HPDE6-E6E7 (cell line): ENCODE data around the gene TMED10.
A peak's percentile ranks its signal among the peaks of the same experiment; 100 is the strongest.

Experiments used
- DNase-seq: peaks from one replicate; pipeline ENCODE4 v3.0.0; 2011; ENCODE audit warnings: missing footprints; ENCODE audit errors: extremely low spot score

TMED10 gene

DNA sequence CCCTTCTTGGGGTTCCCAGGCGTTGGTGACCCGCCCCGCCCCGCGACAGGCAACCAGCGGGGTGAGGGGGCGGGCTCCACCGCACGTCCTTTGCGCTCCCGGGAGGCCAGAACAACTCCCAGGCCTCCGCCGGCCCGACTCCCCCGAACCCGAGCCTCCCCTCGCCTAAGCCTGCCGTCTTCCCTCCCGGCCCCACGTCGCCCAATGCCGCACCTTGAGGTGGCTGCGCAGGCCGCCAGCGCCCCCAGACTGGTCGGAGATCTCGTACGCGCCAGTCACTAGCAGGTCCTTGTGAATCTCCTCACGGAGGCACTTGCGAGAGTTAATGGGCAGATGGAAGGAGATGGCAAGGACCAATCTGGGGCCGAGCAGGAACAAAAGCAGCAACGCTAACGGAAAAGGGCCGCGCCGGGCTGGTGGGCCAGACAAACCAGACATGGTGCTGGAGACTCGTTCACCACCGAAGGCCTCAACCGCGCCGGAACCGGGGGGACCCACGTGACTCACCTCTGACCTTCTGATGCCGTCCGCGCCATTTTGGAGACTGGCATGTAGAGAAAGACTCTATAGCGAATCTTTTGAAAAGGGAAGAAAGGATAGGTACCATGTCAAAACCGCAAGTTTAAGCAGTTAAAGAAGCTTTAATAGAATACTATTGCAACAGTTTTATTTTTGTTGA, at the start of gene TMED10:
Gene TMED10, minus strand, starts transcription at position 471 of the 679 bp plus-strand sequence. Its CDS starts 33 bp downstream, at position 438.
- DNase-seq: peak; percentile 64

GRCh38 chr14:75224561-75224960, 48.1 kb upstream of the TMED10 start:
- no peak for DNase-seq

GRCh38 chr14:75223664-75224154, 47.3 kb upstream of the TMED10 start:
- no peak for DNase-seq

DNA sequence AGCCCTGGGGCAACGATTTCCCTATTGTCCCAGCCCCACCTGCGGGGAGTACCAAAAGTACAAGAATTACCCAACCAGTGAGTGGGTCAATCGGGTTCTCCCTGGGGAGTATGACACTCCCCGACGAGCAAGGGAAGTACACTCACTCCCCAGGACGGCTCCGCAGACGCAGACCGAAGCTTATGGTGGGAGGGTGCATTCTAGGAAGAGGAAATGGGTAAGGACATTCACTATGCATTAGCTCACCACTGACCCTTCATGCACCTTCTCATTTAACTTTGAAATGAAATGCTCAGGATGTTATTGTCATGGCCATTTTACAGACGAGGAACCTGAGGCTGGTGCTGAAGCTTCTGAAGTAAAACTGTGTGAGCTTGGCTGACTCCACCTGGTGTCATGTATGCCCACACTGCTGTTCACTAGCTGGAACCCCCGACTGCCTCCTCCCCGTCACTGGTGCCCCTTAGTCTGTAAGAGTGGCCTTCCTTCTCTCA, 45.8 kb upstream of the TMED10 start:
- peak; percentile 98 for DNase-seq

DNA sequence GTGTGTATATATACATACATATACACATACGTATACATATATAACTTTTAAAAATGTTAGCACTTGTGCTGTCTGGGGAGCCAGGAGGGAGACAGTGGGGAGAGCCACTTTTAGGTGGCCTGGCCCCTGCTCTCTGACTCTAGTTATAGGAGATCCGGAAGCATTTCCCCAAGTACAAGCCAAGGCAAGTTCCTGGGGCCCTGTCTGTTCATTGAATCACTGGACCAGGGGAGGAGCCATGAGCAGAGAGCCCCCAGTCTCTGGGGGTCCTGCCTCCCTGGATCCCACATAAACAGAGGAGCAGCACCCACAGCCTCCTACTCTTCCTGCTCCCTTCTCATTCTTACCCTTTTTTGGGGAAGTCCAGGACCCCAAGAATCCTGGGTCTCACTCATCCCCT, 45.4 kb upstream of the TMED10 start:
- peak; percentile 91 for DNase-seq

DNA sequence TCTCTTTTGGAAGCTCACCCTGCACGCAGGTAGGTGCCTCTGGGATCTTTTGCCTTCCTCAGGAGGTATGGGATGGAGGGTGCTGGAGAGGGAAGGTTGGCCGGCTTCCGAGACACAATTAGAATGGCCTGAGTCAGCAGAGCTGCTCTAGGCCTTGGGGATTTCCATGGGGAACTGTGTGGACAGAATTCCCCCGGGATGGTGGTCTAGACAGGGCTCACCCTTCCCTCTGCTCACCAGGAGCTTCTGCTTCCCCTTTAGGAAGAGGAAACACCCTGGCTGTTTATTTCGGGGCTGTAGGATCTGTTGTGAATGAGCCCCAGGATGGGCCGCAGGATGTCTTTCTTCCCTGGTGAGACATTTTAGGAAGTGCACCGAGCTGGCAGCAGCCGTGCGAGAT, 43.7 kb upstream of the TMED10 start:
- DNase-seq: no peak

DNA sequence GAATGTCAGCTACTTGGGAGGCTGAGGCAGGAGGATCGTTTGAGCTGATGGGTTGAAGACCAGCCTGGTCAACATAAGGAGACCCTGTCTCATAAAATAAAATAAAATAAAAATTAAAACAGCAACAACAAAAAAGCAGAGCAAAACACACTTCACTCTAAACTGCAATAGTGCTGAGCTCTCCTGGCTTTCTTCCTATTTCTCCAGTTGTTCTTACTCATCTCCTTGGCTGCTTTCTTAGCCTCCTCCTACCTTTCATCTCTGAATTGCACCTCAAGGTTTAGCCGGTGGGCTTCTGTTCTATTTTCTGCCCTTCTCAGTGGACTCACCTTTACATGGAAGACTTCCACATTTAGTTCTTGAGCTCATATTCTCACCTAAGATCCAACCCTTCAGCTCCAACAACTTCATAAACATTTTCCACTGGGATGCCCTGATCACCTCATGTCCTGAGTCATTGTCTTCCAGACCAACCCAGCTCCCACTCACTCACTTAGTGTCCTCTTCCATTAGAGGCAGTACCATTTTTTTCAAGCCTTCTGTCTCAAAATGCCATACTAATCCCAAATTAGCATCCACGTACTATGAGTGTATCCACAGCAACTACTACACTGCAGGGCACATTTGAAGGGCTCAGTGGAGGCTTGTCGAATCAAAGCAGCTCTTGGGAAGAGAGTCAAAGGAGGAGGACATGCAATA, 41.2 kb upstream of the TMED10 start:
- DNase-seq: no peak

DNA sequence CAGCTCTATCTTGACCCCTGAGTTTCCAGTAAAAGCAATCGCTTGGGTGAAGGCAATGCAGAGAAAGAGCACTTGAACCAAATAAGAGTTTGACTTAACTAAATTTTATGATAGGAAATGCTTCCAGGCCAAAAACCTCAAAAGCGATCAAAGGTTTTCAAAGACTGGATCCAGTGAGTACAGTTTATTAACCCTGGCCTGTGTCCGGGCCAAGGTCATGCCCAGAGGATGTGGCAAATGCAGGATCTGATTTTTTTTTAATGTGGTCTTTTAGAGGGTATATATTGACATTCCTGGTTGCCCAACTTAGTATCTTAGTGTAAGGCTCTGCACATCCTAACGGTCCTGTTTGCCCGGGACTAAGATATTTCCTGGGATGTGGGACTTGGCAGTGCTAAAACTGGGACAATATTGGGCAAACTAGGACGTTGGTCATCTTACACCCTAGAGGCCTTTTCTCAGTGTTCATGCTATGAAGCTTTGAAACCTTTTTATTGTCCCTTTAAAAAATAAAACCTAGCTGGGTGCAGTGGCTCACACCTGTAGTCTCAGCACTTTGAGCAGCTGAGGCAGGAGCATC, 40.1 kb upstream of the TMED10 start:
- no peak for DNase-seq

DNA sequence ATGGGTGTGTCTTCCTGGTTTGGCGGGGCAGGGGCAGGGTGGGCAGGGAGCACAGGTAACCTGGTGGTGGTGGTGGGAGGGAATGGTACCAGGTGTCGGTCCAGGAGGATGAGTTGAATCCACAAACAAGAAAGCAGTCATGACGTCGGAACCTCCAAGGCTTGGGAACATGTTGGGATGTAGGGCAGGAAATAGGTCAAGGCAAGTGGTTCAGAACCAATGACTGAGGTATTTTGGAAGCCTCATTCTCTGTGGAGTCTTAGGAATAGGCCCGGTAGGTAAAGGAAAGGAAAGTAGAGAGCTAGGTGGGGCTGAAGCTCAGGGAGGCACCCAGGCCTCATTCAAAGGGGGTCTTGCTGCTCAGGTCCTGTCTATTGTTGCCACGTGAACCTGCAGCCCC, 39.1 kb upstream of the TMED10 start:
- DNase-seq: no peak

GRCh38 chr14:75214558-75214957, 38.1 kb upstream of the TMED10 start:
- DNase-seq: no peak

- DNase-seq: no peak
Observed at GRCh38 chr14:75213172-75213571, 36.8 kb upstream of the TMED10 start.

GRCh38 chr14:75208843-75209242, 32.4 kb upstream of the TMED10 start:
- no peak for DNase-seq

DNA sequence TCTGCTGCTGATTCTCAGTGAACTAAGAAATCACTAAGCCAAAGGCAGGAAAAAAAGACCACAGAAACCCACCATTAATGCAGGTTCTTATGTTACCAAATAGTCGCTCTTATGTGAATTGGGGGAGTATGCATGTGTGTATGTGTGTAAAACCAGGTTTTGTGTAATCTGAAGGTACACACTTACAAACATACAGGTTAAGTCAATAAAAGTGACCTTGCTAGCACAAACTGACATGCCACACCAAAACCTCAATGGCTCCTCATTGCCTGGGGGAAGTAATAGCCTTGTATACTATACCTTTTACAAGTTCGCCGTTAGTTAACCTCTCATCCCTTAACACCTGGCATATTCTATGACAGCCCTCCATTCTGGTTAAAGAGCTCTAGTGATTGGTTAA, 29.8 kb upstream of the TMED10 start:
- DNase-seq: no peak

- DNase-seq: no peak
Observed at GRCh38 chr14:75205591-75205990, 29.2 kb upstream of the TMED10 start.

GRCh38 chr14:75204116-75204515, 27.7 kb upstream of the TMED10 start:
- DNase-seq: no peak

DNA sequence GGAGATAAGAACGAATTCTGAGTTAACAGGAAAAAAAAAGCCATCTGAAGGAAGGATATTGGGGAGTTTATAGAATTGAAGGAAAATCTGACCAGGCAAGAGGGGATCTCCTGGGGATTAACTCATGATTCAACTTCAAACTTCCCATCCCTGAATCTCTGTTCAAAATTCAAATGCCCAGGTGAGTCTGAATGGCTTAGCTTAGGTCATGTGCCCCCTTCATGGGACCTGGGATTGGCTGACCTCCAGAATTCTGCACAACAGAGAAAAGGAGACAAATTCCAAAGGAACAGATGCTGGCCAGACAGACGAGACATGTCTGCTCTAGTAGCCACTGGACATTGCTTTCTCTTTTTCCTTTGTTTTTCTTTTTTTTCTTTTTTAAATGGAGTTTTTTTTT, 26.2 kb upstream of the TMED10 start:
- no peak for DNase-seq

DNA sequence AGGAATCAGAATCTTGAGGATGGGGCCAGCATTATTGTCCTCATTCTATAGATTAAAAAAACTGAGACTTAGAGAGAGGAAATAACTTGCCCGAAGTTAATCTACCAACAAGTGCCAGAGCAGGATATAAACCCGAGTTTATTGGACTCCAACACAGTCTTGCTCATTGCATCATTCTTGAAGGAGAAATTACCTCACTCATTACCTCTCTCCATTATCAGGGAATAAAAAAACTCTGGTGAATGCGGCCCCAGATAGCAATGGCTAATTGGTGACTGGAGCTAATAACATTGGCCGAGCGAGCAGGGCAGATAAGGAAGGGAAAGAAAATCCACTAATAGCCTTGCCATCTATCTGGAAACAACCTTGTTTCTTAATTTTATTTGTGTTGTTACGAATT, 24.7 kb upstream of the TMED10 start:
- DNase-seq: no peak

DNA sequence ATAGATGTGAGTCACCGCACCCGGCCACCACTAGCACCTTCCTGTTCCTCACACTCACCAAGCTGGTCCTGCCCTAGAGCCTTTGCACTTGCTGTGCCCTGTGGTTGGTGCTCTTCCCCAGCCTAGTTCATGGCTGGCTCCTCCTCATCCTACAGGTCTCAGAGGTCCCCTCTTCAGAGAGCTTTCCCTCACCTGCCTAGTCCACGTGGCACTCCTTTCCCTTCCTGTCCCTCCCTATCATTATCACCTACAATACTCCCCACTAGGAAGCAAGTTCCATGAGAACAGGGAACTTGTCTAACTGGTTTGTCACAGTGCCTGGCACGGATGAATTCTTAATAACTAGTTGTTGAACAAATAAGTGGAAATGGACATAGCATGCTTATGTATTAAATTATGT, 24.0 kb upstream of the TMED10 start:
- DNase-seq: peak; percentile 96

DNA sequence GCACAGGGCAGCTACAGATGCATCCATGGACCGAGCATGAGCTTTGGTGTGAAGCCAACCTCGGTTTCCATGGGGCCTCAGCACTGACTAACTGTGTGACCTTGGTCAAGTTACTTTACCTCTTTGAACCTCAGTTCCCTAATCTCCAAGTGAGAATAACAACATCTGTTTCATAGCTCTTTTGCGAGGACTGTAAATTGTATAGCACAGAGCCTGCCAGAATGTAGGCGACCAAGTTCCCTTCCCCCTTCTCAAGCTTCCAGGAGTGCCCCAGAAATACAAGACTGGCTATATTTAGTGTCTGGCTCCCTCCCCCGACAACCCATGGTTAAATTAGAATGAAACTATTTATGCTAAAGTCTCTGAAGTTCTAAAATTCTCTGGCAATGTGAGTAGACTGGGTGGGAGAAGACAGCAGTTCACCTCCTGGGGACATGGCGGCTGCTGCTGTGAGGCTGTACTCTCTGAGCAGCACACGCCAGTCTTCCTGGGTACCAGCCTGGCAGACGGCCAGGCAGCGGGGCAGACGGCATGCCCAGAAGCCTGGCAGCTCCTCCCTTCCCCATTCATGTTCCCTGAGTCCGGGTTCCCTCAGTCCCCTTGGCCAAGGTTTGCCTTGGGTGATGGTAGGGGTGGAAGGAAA, 22.0 kb upstream of the TMED10 start:
- DNase-seq: no peak

DNA sequence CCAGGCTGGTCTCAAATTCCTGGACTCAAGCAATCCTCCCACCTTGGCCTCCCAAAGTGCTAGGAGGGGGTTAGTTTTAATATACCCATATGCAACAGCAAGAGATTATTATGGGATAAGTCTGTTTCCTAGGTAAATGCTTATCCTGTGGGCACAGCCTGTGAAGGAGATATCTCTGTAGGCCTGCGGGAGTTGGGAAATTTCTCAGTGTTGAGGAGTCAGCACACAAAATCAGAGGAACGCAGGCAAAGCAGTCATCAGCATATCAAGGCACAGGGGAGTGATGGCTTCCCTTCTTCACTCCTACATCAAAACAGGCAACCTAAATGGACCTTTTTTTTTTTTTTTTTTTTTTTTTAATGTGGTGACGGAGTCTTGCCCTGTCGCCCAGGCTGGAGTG, 20.9 kb upstream of the TMED10 start:
- no peak for DNase-seq

DNA sequence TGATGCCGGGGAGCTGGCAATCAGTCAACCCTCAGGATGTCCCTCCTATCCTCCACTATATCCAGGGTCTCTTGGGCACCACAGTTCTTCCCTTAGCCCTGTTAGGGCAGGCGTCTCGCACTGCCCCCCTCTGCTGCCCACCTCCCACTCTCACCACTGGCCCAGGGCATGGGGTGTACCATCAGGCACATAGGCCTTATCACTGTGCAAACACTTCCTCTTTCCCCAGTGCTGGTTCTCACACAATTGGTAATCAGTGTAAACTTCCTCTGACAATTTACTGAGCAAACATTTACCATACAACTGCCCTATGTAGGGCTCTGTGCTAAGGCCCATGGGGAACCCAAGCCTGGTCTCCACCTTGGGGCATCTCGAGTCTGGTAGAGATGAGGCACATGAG, 20.1 kb upstream of the TMED10 start:
- DNase-seq: no peak

DNA sequence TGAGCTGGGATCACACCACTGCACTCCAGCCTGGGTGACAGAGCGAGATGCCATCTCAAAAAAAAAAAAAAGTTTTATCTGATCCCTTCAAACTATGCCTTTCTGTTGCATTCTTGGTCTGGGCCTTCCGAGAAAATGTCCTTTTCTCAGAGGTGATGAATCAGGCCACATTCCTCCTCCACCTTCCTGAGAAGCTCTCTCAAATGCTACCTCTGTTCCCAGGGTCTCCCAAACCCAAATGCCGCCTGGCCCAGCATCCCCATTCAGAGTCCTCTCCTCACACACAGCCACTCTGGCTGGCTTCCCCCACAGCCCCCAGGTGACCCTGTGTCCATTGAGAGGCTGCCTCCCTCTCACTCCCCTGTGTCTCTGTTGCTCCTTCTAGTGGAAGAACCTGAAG, 19.7 kb upstream of the TMED10 start:
- DNase-seq: no peak
